HEK293T (cell line): ENCODE results near the gene NCAN.

Experiments used
- CTCF ChIA-PET: fragments of 350-600 bp; formaldehyde crosslinking; extraction: SDS; loops from one replicate; lab custom pipeline; 2021; ENCODE audit warnings: antibody characterized with exemption, inconsistent platforms; lab: Yijun Ruan, JAX
- POLR2A ChIA-PET: fragments of 350-600 bp; formaldehyde crosslinking; extraction: SDS; loops from one replicate; lab custom pipeline; 2020; ENCODE audit warnings: antibody characterized with exemption, inconsistent platforms; lab: Yijun Ruan, JAX
- DNase-seq: peaks from one replicate; pipeline ENCODE4 v3.0.0; 2012; ENCODE audit warnings: mixed read lengths; ENCODE audit errors: extremely low spot score
- ARNT ChIP-seq: fragments of 450-650 bp; IDR thresholded peaks from 2 replicates; pipeline ENCODE4 v1.6.1; 2017; ENCODE audit warnings: mild to moderate bottlenecking
- BHLHE40 ChIP-seq: fragments of 450-650 bp; IDR thresholded peaks from 2 replicates; pipeline ENCODE4 v1.6.1; 2016; ENCODE audit warnings: mild to moderate bottlenecking, moderate library complexity, borderline replicate concordance
- CTBP1 ChIP-seq: fragments of 450-650 bp; IDR thresholded peaks from 2 replicates; pipeline ENCODE4 v1.6.1; 2016; ENCODE audit warnings: borderline replicate concordance
- ELF4 ChIP-seq: fragments of 450-650 bp; IDR thresholded peaks from 2 replicates; pipeline ENCODE4 v1.6.1; 2017; ENCODE audit warnings: antibody characterized with exemption
- FOXA1 ChIP-seq: fragments of 450-650 bp; IDR thresholded peaks from 2 replicates; pipeline ENCODE4 v1.6.1; 2016; ENCODE audit warnings: mild to moderate bottlenecking
- FOXK2 ChIP-seq: fragments of 450-650 bp; IDR thresholded peaks from 2 replicates; pipeline ENCODE4 v1.6.1; 2016; ENCODE audit warnings: mild to moderate bottlenecking
- FOXM1 ChIP-seq: fragments of 450-650 bp; IDR thresholded peaks from 2 replicates; pipeline ENCODE4 v1.6.1; 2017; ENCODE audit warnings: mild to moderate bottlenecking, borderline replicate concordance
- HDGF ChIP-seq: fragments of 450-650 bp; IDR thresholded peaks from 2 replicates; pipeline ENCODE4 v1.6.1; 2017; ENCODE audit warnings: antibody characterized with exemption, borderline replicate concordance
- L3MBTL2 ChIP-seq: fragments of 450-650 bp; conservative IDR thresholded peaks from 2 replicates; pipeline ENCODE4 v1.6.1; 2016; ENCODE audit warnings: mild to moderate bottlenecking
- LEF1 ChIP-seq: fragments of 450-650 bp; IDR thresholded peaks from 2 replicates; pipeline ENCODE4 v1.6.1; 2017; ENCODE audit warnings: mild to moderate bottlenecking, borderline replicate concordance
- NFRKB ChIP-seq: fragments of 450-650 bp; IDR thresholded peaks from 2 replicates; pipeline ENCODE4 v1.6.1; 2016; ENCODE audit warnings: mild to moderate bottlenecking, moderate library complexity
- PKNOX1 ChIP-seq: fragments of 450-650 bp; IDR thresholded peaks from 2 replicates; pipeline ENCODE4 v1.6.1; 2016
- SP1 ChIP-seq: fragments of 450-650 bp; IDR thresholded peaks from 2 replicates; pipeline ENCODE4 v1.6.1; 2017
- SUZ12 ChIP-seq: fragments of 450-650 bp; IDR thresholded peaks from 2 replicates; pipeline ENCODE4 v1.6.1; 2016; ENCODE audit warnings: mild to moderate bottlenecking
- TARDBP ChIP-seq: fragments of 450-650 bp; IDR thresholded peaks from 2 replicates; pipeline ENCODE4 v1.6.1; 2016
- ZNF384 ChIP-seq: fragments of 450-650 bp; IDR thresholded peaks from 2 replicates; pipeline ENCODE4 v1.6.1; 2016

NCAN gene

GRCh38 chr19:19192910-19193423, 18.8 kb upstream of the NCAN start:
- DNase-seq, result no peak
- CTCF ChIA-PET, result interaction anchor here (0.9 to 1.2 kb wide), 3 partner anchors 10 to 180 kb away, joined by 3 read pairs; partner anchors contain the start of gene NR2C2AP
- POLR2A ChIA-PET, result interaction anchor here (0.6 to 4.9 kb wide), 4 partner anchors 9 to 585 kb away, joined by 3 to 46 read pairs (median 3); partner anchors contain the start of genes COPE, DDX49 and NR2C2AP
- TF ChIP-seq ZNF384 (peak; percentile 77), SP1 (no peak), PKNOX1 (peak; percentile 72)

GRCh38 chr19:19193926-19194325, 17.8 kb upstream of the NCAN start:
- TF ChIP-seq ELF4 (no peak), SP1 (no peak), ZNF384 (no peak), SUZ12 (no peak), PKNOX1 (no peak), BHLHE40 (no peak), FOXK2 (no peak), LEF1 (no peak), FOXM1 (no peak), FOXA1 (no peak), TARDBP (no peak), HDGF (no peak), L3MBTL2 (no peak), NFRKB (no peak)
- ChIA-PET POLR2A (interaction anchor here (0.6 to 4.9 kb wide), 2 partner anchors 8 to 301 kb away, joined by 3 to 46 read pairs; partner anchors contain the start of gene NR2C2AP), CTCF (interaction anchor here (0.9 kb wide), 1 partner anchor 9 kb away, joined by 3 read pairs; the partner anchor contains the start of gene NR2C2AP)
- DNase-seq, result no peak

GRCh38 chr19:19201697-19202630, 9.8 kb upstream of the NCAN start:
- CTCF ChIA-PET, result interaction anchor here (0.9 to 1.0 kb wide), 2 partner anchors 14 to 16 kb away, joined by 3 read pairs; no protein-coding TSS in a partner anchor
- POLR2A ChIA-PET, result interaction anchor here (0.9 to 3.6 kb wide), 4 partner anchors 9 to 33 kb away, joined by 3 to 46 read pairs (median 6); partner anchors contain the start of genes BORCS8 and RFXANK
- DNase-seq, result no peak
- TF ChIP-seq LEF1, result no peak
- TF ChIP-seq ARNT, result no peak
- TF ChIP-seq HDGF, result no peak
- no peak for TF ChIP-seq TARDBP
- TF ChIP-seq ELF4, result no peak
- no peak for TF ChIP-seq SUZ12

GRCh38 chr19:19202707-19203011, 9.1 kb upstream of the NCAN start:
- TF ChIP-seq BHLHE40, result no peak
- no peak for TF ChIP-seq NFRKB
- no peak for TF ChIP-seq LEF1
- peak; percentile 74; the same call in 1 of the 2 replicates for TF ChIP-seq HDGF
- TF ChIP-seq L3MBTL2, result no peak
- CTCF ChIA-PET, result interaction anchor here (0.9 to 1.4 kb wide), 3 partner anchors 9 to 23 kb away, joined by 3 read pairs; no protein-coding TSS in a partner anchor
- POLR2A ChIA-PET, result interaction anchor here (0.8 to 3.6 kb wide), 6 partner anchors 10 to 203 kb away, joined by 3 to 46 read pairs (median 4); partner anchors contain the start of genes BORCS8, GATAD2A and RFXANK
- DNase-seq, result no peak

GRCh38 chr19:19203012-19203856, 8.5 kb upstream of the NCAN start, which contains the start of gene NR2C2AP:
Gene NR2C2AP (minus strand): TSS chr19:19203414. CDS start chr19:19203060, 354 bp downstream.
- ChIA-PET CTCF (interaction anchor here (0.6 to 1.4 kb wide), 7 partner anchors 10 to 374 kb away, joined by 3 to 10 read pairs (median 3); no protein-coding TSS in a partner anchor), POLR2A (interaction anchor here (0.6 to 3.6 kb wide), 12 partner anchors 9 to 202 kb away, joined by 3 to 46 read pairs (median 4); partner anchors contain the start of genes BORCS8, GATAD2A, NCAN and RFXANK)
- DNase-seq, result peak; percentile 96
- peak; percentile 34; the same call in 1 of the 2 replicates for TF ChIP-seq ELF4
- TF ChIP-seq ZNF384, result peak; percentile 94
- TF ChIP-seq L3MBTL2, result peak; percentile 96
- TF ChIP-seq BHLHE40, result no peak
- no peak for TF ChIP-seq FOXM1
- no peak for TF ChIP-seq HDGF
- no peak for TF ChIP-seq TARDBP
- no peak for TF ChIP-seq CTBP1
- TF ChIP-seq FOXK2, result no peak
- no peak for TF ChIP-seq SUZ12
- TF ChIP-seq SP1, result no peak
- TF ChIP-seq PKNOX1, result no peak
- TF ChIP-seq NFRKB, result no peak
